Nephron progenitor cell (in vitro differentiated cells): ENCODE data around the gene MGAT4D.

Experiments used
- DNase-seq: peaks from one replicate; pipeline ENCODE4 v3.0.0; 2021
- H3K27ac Mint-ChIP-seq: 2 replicates; pipeline ENCODE4 v1.8.0; 2021; ENCODE audit warnings: mild to moderate bottlenecking, moderate library complexity, mixed read lengths
- H3K27me3 Mint-ChIP-seq: 2 replicates; pipeline ENCODE4 v1.8.0; 2021; ENCODE audit warnings: mild to moderate bottlenecking, low read depth, mixed read lengths; ENCODE audit not compliant: poor library complexity
- H3K36me3 Mint-ChIP-seq: 2 replicates; pipeline ENCODE4 v1.8.0; 2021; ENCODE audit warnings: low read depth, mixed read lengths
- H3K4me1 Mint-ChIP-seq: 2 replicates; pipeline ENCODE4 v1.8.0; 2021; ENCODE audit warnings: mixed read lengths
- H3K4me3 Mint-ChIP-seq: 2 replicates; pipeline ENCODE4 v1.8.0; 2021; ENCODE audit warnings: mild to moderate bottlenecking, moderate library complexity, mixed read lengths
- H3K9me3 Mint-ChIP-seq: 2 replicates; pipeline ENCODE4 v1.8.0; 2021; ENCODE audit warnings: mild to moderate bottlenecking, moderate library complexity, mixed read lengths
- TF ChIP-seq, protein P1 (sequence below): fragments of 200-600 bp; sonication (generic); IDR thresholded peaks from 2 replicates; pipeline ENCODE4 v1.5.0; 2021; ENCODE audit warnings: antibody characterized with exemption

MGAT4D gene

GRCh38 chr4:140400111-140400510, 98.0 kb downstream of the MGAT4D start:
- Mint-ChIP-seq H3K27me3 (no peaks in the 10 kb centered on the region), H3K4me1 (no peaks in the 10 kb centered on the region), H3K36me3 (peaks cover 18% of the 10 kb centered on the region), H3K9me3 (no peaks in the 10 kb centered on the region), H3K4me3 (no peak overlapping the region), H3K27ac (no peak overlapping the region)
- no peak for DNase-seq
- TF ChIP-seq, protein P1, sequence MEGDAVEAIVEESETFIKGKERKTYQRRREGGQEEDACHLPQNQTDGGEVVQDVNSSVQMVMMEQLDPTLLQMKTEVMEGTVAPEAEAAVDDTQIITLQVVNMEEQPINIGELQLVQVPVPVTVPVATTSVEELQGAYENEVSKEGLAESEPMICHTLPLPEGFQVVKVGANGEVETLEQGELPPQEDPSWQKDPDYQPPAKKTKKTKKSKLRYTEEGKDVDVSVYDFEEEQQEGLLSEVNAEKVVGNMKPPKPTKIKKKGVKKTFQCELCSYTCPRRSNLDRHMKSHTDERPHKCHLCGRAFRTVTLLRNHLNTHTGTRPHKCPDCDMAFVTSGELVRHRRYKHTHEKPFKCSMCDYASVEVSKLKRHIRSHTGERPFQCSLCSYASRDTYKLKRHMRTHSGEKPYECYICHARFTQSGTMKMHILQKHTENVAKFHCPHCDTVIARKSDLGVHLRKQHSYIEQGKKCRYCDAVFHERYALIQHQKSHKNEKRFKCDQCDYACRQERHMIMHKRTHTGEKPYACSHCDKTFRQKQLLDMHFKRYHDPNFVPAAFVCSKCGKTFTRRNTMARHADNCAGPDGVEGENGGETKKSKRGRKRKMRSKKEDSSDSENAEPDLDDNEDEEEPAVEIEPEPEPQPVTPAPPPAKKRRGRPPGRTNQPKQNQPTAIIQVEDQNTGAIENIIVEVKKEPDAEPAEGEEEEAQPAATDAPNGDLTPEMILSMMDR = no peak

DNA sequence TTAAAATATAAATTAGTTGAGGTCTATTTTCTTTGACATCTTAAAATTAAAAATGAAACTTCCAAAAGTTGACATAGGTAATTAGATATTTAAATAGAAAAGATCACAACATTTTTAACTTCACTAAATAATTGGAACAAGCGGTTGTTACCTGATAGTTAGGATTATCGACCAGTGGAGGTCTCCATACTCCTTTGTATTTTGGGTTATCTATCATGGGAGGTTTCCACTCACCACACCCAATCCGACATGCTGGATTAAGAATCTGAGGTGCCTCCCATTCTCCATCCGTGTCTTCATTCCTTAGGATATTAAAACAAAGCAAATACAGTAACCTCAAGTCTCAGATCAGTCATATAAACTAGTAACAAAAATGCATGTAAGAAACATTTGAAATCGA, 102.4 kb downstream of the MGAT4D start:
- H3K36me3 Mint-ChIP-seq = peaks cover 26% of the 10 kb centered on the region
- H3K27ac Mint-ChIP-seq = no peak overlapping the region
- no peak overlapping the region for H3K4me3 Mint-ChIP-seq
- H3K27me3 Mint-ChIP-seq = no peaks in the 10 kb centered on the region
- DNase-seq = no peak
- no peaks in the 10 kb centered on the region for H3K9me3 Mint-ChIP-seq
- no peaks in the 10 kb centered on the region for H3K4me1 Mint-ChIP-seq
- TF ChIP-seq, protein P1 = no peak
